Measurements from ENCODE around the gene CALM1. TPM values are rescaled to one million over a fixed set of nuclear protein-coding genes. Genes with fewer than 3 reads are reported as not detected.
A peak's percentile ranks its signal among the peaks of the same experiment; 100 is the strongest.

The CALM1 gene
- total RNA-seq, 1 donor from 2014 or later = 634 TPM

GRCh38 chr14:90418053-90418452 is 21.2 kb downstream of the CALM1 start:
- peaks cover 7% of the 10 kb centered on the region for H3K27me3 Mint-ChIP-seq (ENCODE audit: unreplicated experiment)
- peaks cover 17% of the 10 kb centered on the region for H3K4me1 Mint-ChIP-seq (ENCODE audit: unreplicated experiment)
- no peaks in the 10 kb centered on the region for H3K9me3 Mint-ChIP-seq (ENCODE audit: unreplicated experiment)
- DNase-seq (ENCODE audit: low spot score) = no peak
- H3K36me3 Mint-ChIP-seq (ENCODE audit: low read depth, unreplicated experiment) = peaks cover 7% of the 10 kb centered on the region
- no peak overlapping the region for H3K4me3 Mint-ChIP-seq (ENCODE audit: unreplicated experiment)
- TF ChIP-seq CTCF (IDR thresholded peaks at IDR 0.05; ENCODE audit: unreplicated experiment) = no peak
- H3K27ac Mint-ChIP-seq (ENCODE audit: unreplicated experiment) = no peak overlapping the region

- peak; percentile 27 for DNase-seq (ENCODE audit: low spot score)
- H3K36me3 Mint-ChIP-seq (ENCODE audit: low read depth, unreplicated experiment) = peaks cover 7% of the 10 kb centered on the region
- H3K27me3 Mint-ChIP-seq (ENCODE audit: unreplicated experiment) = peaks cover 7% of the 10 kb centered on the region
- H3K4me1 Mint-ChIP-seq (ENCODE audit: unreplicated experiment) = peaks cover 19% of the 10 kb centered on the region
- H3K9me3 Mint-ChIP-seq (ENCODE audit: unreplicated experiment) = no peaks in the 10 kb centered on the region
- TF ChIP-seq CTCF (IDR thresholded peaks at IDR 0.05; ENCODE audit: unreplicated experiment) = no peak
- H3K27ac Mint-ChIP-seq (ENCODE audit: unreplicated experiment) = no peak overlapping the region
- no peak overlapping the region for H3K4me3 Mint-ChIP-seq (ENCODE audit: unreplicated experiment)
Measured at GRCh38 chr14:90419200-90419599, 22.4 kb downstream of the CALM1 start.

- Mint-ChIP-seq H3K27me3 (ENCODE audit: unreplicated experiment) (peaks cover 7% of the 10 kb centered on the region), H3K27ac (ENCODE audit: unreplicated experiment) (no peak overlapping the region), H3K4me1 (ENCODE audit: unreplicated experiment) (peaks cover 24% of the 10 kb centered on the region), H3K4me3 (ENCODE audit: unreplicated experiment) (no peak overlapping the region), H3K36me3 (ENCODE audit: low read depth, unreplicated experiment) (peaks cover 7% of the 10 kb centered on the region), H3K9me3 (ENCODE audit: unreplicated experiment) (no peaks in the 10 kb centered on the region)
- no peak for TF ChIP-seq CTCF (IDR thresholded peaks at IDR 0.05; ENCODE audit: unreplicated experiment)
- DNase-seq (ENCODE audit: low spot score) = no peak
Measured at GRCh38 chr14:90421001-90421631, 24.3 kb downstream of the CALM1 start.

GRCh38 chr14:90421632-90422020 is 24.8 kb downstream of the CALM1 start:
- H3K36me3 Mint-ChIP-seq (ENCODE audit: low read depth, unreplicated experiment) = peaks cover 7% of the 10 kb centered on the region
- H3K9me3 Mint-ChIP-seq (ENCODE audit: unreplicated experiment) = no peaks in the 10 kb centered on the region
- no peak for DNase-seq (ENCODE audit: low spot score)
- H3K4me3 Mint-ChIP-seq (ENCODE audit: unreplicated experiment) = no peak overlapping the region
- TF ChIP-seq CTCF (IDR thresholded peaks at IDR 0.05; ENCODE audit: unreplicated experiment) = no peak
- H3K27ac Mint-ChIP-seq (ENCODE audit: unreplicated experiment) = no peak overlapping the region
- peaks cover 7% of the 10 kb centered on the region for H3K27me3 Mint-ChIP-seq (ENCODE audit: unreplicated experiment)
- H3K4me1 Mint-ChIP-seq (ENCODE audit: unreplicated experiment) = peaks cover 25% of the 10 kb centered on the region

GRCh38 chr14:90423166-90423565 is 26.3 kb downstream of the CALM1 start:
- H3K36me3 Mint-ChIP-seq (ENCODE audit: low read depth, unreplicated experiment) = peaks cover 7% of the 10 kb centered on the region
- H3K4me1 Mint-ChIP-seq (ENCODE audit: unreplicated experiment) = peaks cover 36% of the 10 kb centered on the region
- no peaks in the 10 kb centered on the region for H3K9me3 Mint-ChIP-seq (ENCODE audit: unreplicated experiment)
- no peak overlapping the region for H3K27ac Mint-ChIP-seq (ENCODE audit: unreplicated experiment)
- peaks cover 11% of the 10 kb centered on the region for H3K27me3 Mint-ChIP-seq (ENCODE audit: unreplicated experiment)
- no peak for DNase-seq (ENCODE audit: low spot score)
- TF ChIP-seq CTCF (IDR thresholded peaks at IDR 0.05; ENCODE audit: unreplicated experiment) = no peak
- no peak overlapping the region for H3K4me3 Mint-ChIP-seq (ENCODE audit: unreplicated experiment)
